ENCODE measurements around the gene ADGRV1.

Gene ADGRV1

GRCh38 chr5:91150636-91151035 is 592.0 kb downstream of the ADGRV1 start:
- no peak for DNase-seq

GRCh38 chr5:91151947-91152346 is 593.4 kb downstream of the ADGRV1 start:
- no peak for DNase-seq

GRCh38 chr5:91154338-91154737 is 595.7 kb downstream of the ADGRV1 start:
- DNase-seq: no peak

GRCh38 chr5:91155274-91155673 is 596.7 kb downstream of the ADGRV1 start:
- no peak for DNase-seq

GRCh38 chr5:91156242-91156641 is 597.6 kb downstream of the ADGRV1 start:
- DNase-seq: no peak

- no peak for DNase-seq
Measured at GRCh38 chr5:91158011-91158410, 599.4 kb downstream of the ADGRV1 start.

GRCh38 chr5:91159647-91160046 is 601.0 kb downstream of the ADGRV1 start:
- DNase-seq: no peak

- no peak for DNase-seq
Measured at GRCh38 chr5:91160714-91161285, 602.2 kb downstream of the ADGRV1 start.

GRCh38 chr5:91162534-91163381 is 604.2 kb downstream of the ADGRV1 start:
- DNase-seq: peak; percentile 44

GRCh38 chr5:91164424-91164823 is 605.8 kb downstream of the ADGRV1 start:
- DNase-seq: no peak

GRCh38 chr5:91166059-91166807 is 607.6 kb downstream of the ADGRV1 start:
- no peak for DNase-seq

- no peak for DNase-seq
Measured at GRCh38 chr5:91168859-91169258, 610.3 kb downstream of the ADGRV1 start.

- no peak for DNase-seq
Measured at GRCh38 chr5:91170266-91170665, 611.7 kb downstream of the ADGRV1 start.

- DNase-seq: no peak
Measured at GRCh38 chr5:91171322-91171721, 612.7 kb downstream of the ADGRV1 start.

- DNase-seq: no peak
Measured at GRCh38 chr5:91174396-91174795, 615.8 kb downstream of the ADGRV1 start.

GRCh38 chr5:91175708-91176107 is 617.1 kb downstream of the ADGRV1 start:
- no peak for DNase-seq

- DNase-seq: no peak
Measured at GRCh38 chr5:91176288-91177016, 617.9 kb downstream of the ADGRV1 start.

- DNase-seq: no peak
Measured at GRCh38 chr5:91177085-91177484, 618.5 kb downstream of the ADGRV1 start.

- DNase-seq: no peak
Measured at GRCh38 chr5:91177639-91178038, 619.0 kb downstream of the ADGRV1 start.

- no peak for DNase-seq
Measured at GRCh38 chr5:91178461-91178860, 619.9 kb downstream of the ADGRV1 start.

- DNase-seq: no peak
Measured at GRCh38 chr5:91179018-91179417, 620.4 kb downstream of the ADGRV1 start.

- DNase-seq: no peak
Measured at GRCh38 chr5:91180506-91180905, 621.9 kb downstream of the ADGRV1 start.

GRCh38 chr5:91182763-91183162 is 624.2 kb downstream of the ADGRV1 start:
- DNase-seq: no peak

Data from stimulated activated CD4-positive, alpha-beta T cell treated with anti-CD3 and anti-CD28 coated beads, Interleukin-12 subunit alpha, Interleukin-12 subunit beta, amount 100 ng/mL, for 4 hours (primary cell).